Activated CD4-positive, alpha-beta T cell treated with anti-CD3 and anti-CD28 coated beads, Interleukin-2, amount 10 ng/mL, durations not matched to agents 7 days and 5 days (primary cell): ENCODE measurements around the gene NODAL. TPM values are rescaled to one million over a fixed set of nuclear protein-coding genes. Genes with fewer than 3 reads are reported as not detected.
A peak's percentile ranks its signal among the peaks of the same experiment; 100 is the strongest.

Experiments
- CTCF ChIA-PET: fragments of 350-600 bp; sonication (Branson Sonifier 250); formaldehyde crosslinking; loops from one replicate; lab custom pipeline; 2021; ENCODE audit warnings: antibody characterized with exemption; lab: Charles Lee
- POLR2A ChIA-PET: fragments of 350-600 bp; sonication (Branson Sonifier 250); formaldehyde crosslinking; loops from one replicate; lab custom pipeline; 2021; ENCODE audit warnings: antibody characterized with exemption; lab: Charles Lee
- DNase-seq: peaks from one replicate; pipeline ENCODE4 v3.0.0-alpha.2; 2020
- H3K27ac Mint-ChIP-seq: one replicate; pipeline ENCODE4 v1.8.0; 2021; ENCODE audit warnings: mild to moderate bottlenecking, moderate library complexity, mixed read lengths
- H3K27me3 Mint-ChIP-seq: one replicate; pipeline ENCODE4 v1.8.0; 2021; ENCODE audit warnings: mixed read lengths
- H3K36me3 Mint-ChIP-seq: one replicate; pipeline ENCODE4 v1.8.0; 2021; ENCODE audit warnings: low read depth, mixed read lengths
- H3K4me1 Mint-ChIP-seq: one replicate; pipeline ENCODE4 v1.8.0; 2021; ENCODE audit warnings: mixed read lengths
- H3K4me3 Mint-ChIP-seq: one replicate; pipeline ENCODE4 v1.8.0; 2021; ENCODE audit warnings: mild to moderate bottlenecking, moderate library complexity, mixed read lengths
- H3K9me3 Mint-ChIP-seq: one replicate; pipeline ENCODE4 v1.8.0; 2021; ENCODE audit warnings: mixed read lengths
- total RNA-seq, 2 experiments: library from RNA; stranded (reverse); gene quantifications; one replicate each; pipeline ENCODE4 v1.2.3, GENCODE V29; 2021

The NODAL gene
- total RNA-seq, 2 experiments from 2014 or later: not detected

GRCh38 chr10:70417568-70417967 is 23.9 kb downstream of the NODAL start:
- H3K36me3 Mint-ChIP-seq: peaks cover 44% of the 10 kb centered on the region
- peaks cover 34% of the 10 kb centered on the region for H3K4me1 Mint-ChIP-seq
- H3K27ac Mint-ChIP-seq: no peak overlapping the region
- no peaks in the 10 kb centered on the region for H3K27me3 Mint-ChIP-seq
- no peak for DNase-seq
- no peak overlapping the region for H3K4me3 Mint-ChIP-seq
- ChIA-PET POLR2A (interaction anchor here (0.7 kb wide), 1 partner anchor 12 kb away, joined by 3 read pairs; no protein-coding TSS in a partner anchor), CTCF (interaction anchor here (0.8 to 1.7 kb wide), 4 partner anchors 11 to 196 kb away, joined by 3 to 5 read pairs (median 4); no protein-coding TSS in a partner anchor)
- H3K9me3 Mint-ChIP-seq: no peaks in the 10 kb centered on the region

GRCh38 chr10:70412356-70412755 is 29.1 kb downstream of the NODAL start:
- ChIA-PET POLR2A (no interaction called here), CTCF (no interaction called here)
- H3K36me3 Mint-ChIP-seq: peaks cover 54% of the 10 kb centered on the region
- H3K9me3 Mint-ChIP-seq: no peaks in the 10 kb centered on the region
- H3K4me1 Mint-ChIP-seq: peaks cover 54% of the 10 kb centered on the region
- H3K4me3 Mint-ChIP-seq: no peak overlapping the region
- DNase-seq: no peak
- no peaks in the 10 kb centered on the region for H3K27me3 Mint-ChIP-seq
- H3K27ac Mint-ChIP-seq: no peak overlapping the region

- peaks cover 51% of the 10 kb centered on the region for H3K4me1 Mint-ChIP-seq
- no peaks in the 10 kb centered on the region for H3K9me3 Mint-ChIP-seq
- ChIA-PET POLR2A (no interaction called here), CTCF (no interaction called here)
- H3K27me3 Mint-ChIP-seq: no peaks in the 10 kb centered on the region
- peaks cover 57% of the 10 kb centered on the region for H3K36me3 Mint-ChIP-seq
- no peak overlapping the region for H3K4me3 Mint-ChIP-seq
- H3K27ac Mint-ChIP-seq: no peak overlapping the region
- no peak for DNase-seq
These were observed 30.9 kb downstream of the NODAL start for GRCh38 chr10:70410608-70411007.

- H3K4me1 Mint-ChIP-seq: peaks cover 51% of the 10 kb centered on the region
- H3K27me3 Mint-ChIP-seq: no peaks in the 10 kb centered on the region
- DNase-seq: no peak
- ChIA-PET POLR2A (no interaction called here), CTCF (interaction anchor here (1.4 kb wide), 1 partner anchor 21 kb away, joined by 4 read pairs; no protein-coding TSS in a partner anchor)
- no peak overlapping the region for H3K4me3 Mint-ChIP-seq
- H3K36me3 Mint-ChIP-seq: peaks cover 51% of the 10 kb centered on the region
- no peak overlapping the region for H3K27ac Mint-ChIP-seq
- no peaks in the 10 kb centered on the region for H3K9me3 Mint-ChIP-seq
These were observed 31.7 kb downstream of the NODAL start for GRCh38 chr10:70409772-70410171.

- ChIA-PET CTCF (interaction anchor here (0.5 to 4.9 kb wide), 11 partner anchors 9 to 409 kb away, joined by 3 to 20 read pairs (median 4); partner anchors contain the start of gene TYSND1), POLR2A (interaction anchor here (0.8 kb wide), 1 partner anchor 12 kb away, joined by 3 read pairs; no protein-coding TSS in a partner anchor)
- H3K36me3 Mint-ChIP-seq: peaks cover 30% of the 10 kb centered on the region
- H3K9me3 Mint-ChIP-seq: no peaks in the 10 kb centered on the region
- peak overlapping the region; percentile 96 for H3K27ac Mint-ChIP-seq
- H3K4me1 Mint-ChIP-seq: peaks cover 43% of the 10 kb centered on the region
- H3K27me3 Mint-ChIP-seq: no peaks in the 10 kb centered on the region
- peak overlapping the region; percentile 98 for H3K4me3 Mint-ChIP-seq
- peak; percentile 54 for DNase-seq
These were observed 36.2 kb downstream of the NODAL start for GRCh38 chr10:70405037-70405824.

- POLR2A ChIA-PET: no interaction called here
- H3K27ac Mint-ChIP-seq: peak overlapping the region; percentile 96
- peak; percentile 49 for DNase-seq
These were observed 36.8 kb downstream of the NODAL start for GRCh38 chr10:70404787-70405036.

GRCh38 chr10:70404036-70404786 is 37.3 kb downstream of the NODAL start, which contains the start of gene EIF4EBP2:
Gene EIF4EBP2 (plus strand): TSS chr10:70404145. CDS start chr10:70404402, 257 bp downstream.
- ChIA-PET POLR2A (no interaction called here), CTCF (interaction anchor here (0.6 to 4.9 kb wide), 9 partner anchors 11 to 258 kb away, joined by 3 to 20 read pairs (median 4); partner anchors contain the start of gene TYSND1)
- Mint-ChIP-seq H3K9me3 (no peaks in the 10 kb centered on the region), H3K27me3 (no peaks in the 10 kb centered on the region), H3K4me1 (peaks cover 38% of the 10 kb centered on the region), H3K36me3 (peaks cover 23% of the 10 kb centered on the region), H3K27ac (peak within 1 kb of the TSS; percentile 96), H3K4me3 (peak within 1 kb of the TSS; percentile 98)
- DNase-seq: peak; percentile 97

More at GRCh38 chr10:70404787-70405036, 36.8 kb downstream of the NODAL start:
- peak overlapping the region; percentile 98 for H3K4me3 Mint-ChIP-seq
- CTCF ChIA-PET: interaction anchor here (0.9 to 4.9 kb wide), 8 partner anchors 10 to 258 kb away, joined by 3 to 20 read pairs (median 4); partner anchors contain the start of gene TYSND1
- peaks cover 42% of the 10 kb centered on the region for H3K4me1 Mint-ChIP-seq
- peaks cover 26% of the 10 kb centered on the region for H3K36me3 Mint-ChIP-seq
- H3K9me3 Mint-ChIP-seq: no peaks in the 10 kb centered on the region
- no peaks in the 10 kb centered on the region for H3K27me3 Mint-ChIP-seq

- H3K36me3 Mint-ChIP-seq: peaks cover 17% of the 10 kb centered on the region
- ChIA-PET POLR2A (no interaction called here), CTCF (interaction anchor here (1.1 to 4.9 kb wide), 3 partner anchors 18 to 257 kb away, joined by 3 to 20 read pairs (median 4); partner anchors contain the start of gene TYSND1)
- no peaks in the 10 kb centered on the region for H3K9me3 Mint-ChIP-seq
- H3K4me1 Mint-ChIP-seq: peaks cover 32% of the 10 kb centered on the region
- H3K27me3 Mint-ChIP-seq: no peaks in the 10 kb centered on the region
- H3K27ac Mint-ChIP-seq: peak overlapping the region; percentile 88
- peak overlapping the region; percentile 98 for H3K4me3 Mint-ChIP-seq
- no peak for DNase-seq
These were observed 37.9 kb downstream of the NODAL start for GRCh38 chr10:70403483-70404035.

GRCh38 chr10:70399177-70399576 is 42.3 kb downstream of the NODAL start:
- Mint-ChIP-seq H3K27me3 (no peaks in the 10 kb centered on the region), H3K9me3 (no peaks in the 10 kb centered on the region), H3K4me3 (no peak overlapping the region), H3K27ac (no peak overlapping the region), H3K4me1 (peaks cover 11% of the 10 kb centered on the region), H3K36me3 (no peaks in the 10 kb centered on the region)
- ChIA-PET POLR2A (no interaction called here), CTCF (no interaction called here)
- no peak for DNase-seq

GRCh38 chr10:70396140-70396539 is 45.3 kb downstream of the NODAL start:
- peaks cover 10% of the 10 kb centered on the region for H3K27me3 Mint-ChIP-seq
- H3K4me3 Mint-ChIP-seq: no peak overlapping the region
- H3K4me1 Mint-ChIP-seq: no peaks in the 10 kb centered on the region
- H3K9me3 Mint-ChIP-seq: no peaks in the 10 kb centered on the region
- no peak overlapping the region for H3K27ac Mint-ChIP-seq
- POLR2A ChIA-PET: no interaction called here
- CTCF ChIA-PET: interaction anchor here (0.9 to 2.0 kb wide), 3 partner anchors 9 to 32 kb away, joined by 3 to 5 read pairs (median 3); no protein-coding TSS in a partner anchor
- H3K36me3 Mint-ChIP-seq: no peaks in the 10 kb centered on the region
- no peak for DNase-seq

- ChIA-PET POLR2A (no interaction called here), CTCF (no interaction called here)
- Mint-ChIP-seq H3K27ac (no peak overlapping the region), H3K4me3 (no peak overlapping the region), H3K4me1 (peaks cover 3% of the 10 kb centered on the region), H3K9me3 (no peaks in the 10 kb centered on the region), H3K27me3 (peaks cover 22% of the 10 kb centered on the region), H3K36me3 (no peaks in the 10 kb centered on the region)
- DNase-seq: no peak
These were observed 49.8 kb downstream of the NODAL start for GRCh38 chr10:70391654-70392053.
